Medulla oblongata (tissue), 1 donor: ENCODE data around the gene DGKB.

ENCODE experiments used
- DNase-seq: peaks from one replicate; pipeline ENCODE4 v3.0.0-alpha.2; 2015; ENCODE audit errors: extremely low spot score

DGKB gene

DNA sequence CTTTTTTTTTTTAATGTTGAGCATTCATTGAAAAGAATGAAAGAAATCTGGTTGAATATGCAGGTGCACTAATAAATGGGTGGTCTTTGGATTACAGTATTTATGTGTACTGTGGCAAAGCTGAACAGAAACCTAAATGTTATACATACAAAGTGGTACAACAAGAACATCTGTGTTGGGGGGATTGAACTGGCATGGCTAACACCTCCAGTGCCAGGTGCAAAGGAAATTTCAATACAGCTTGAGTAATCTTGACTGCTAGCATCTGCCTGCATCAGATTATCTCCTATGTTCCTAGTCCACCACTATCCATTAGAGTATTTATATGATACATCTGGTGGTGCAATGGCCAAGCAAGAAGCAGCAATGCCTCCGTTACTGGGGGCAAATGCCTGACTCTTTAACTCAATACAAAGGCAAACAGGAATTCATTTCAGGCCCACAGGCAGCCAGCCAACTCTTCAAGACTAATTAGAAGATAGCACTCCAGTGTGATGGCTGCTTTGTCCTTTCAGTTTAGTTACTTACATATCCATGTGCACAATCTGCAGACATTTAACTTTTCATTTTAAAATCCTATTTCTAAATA, 692.6 kb downstream of the DGKB start:
- DNase-seq: no peak

- no peak for DNase-seq
Observed at GRCh38 chr7:14207711-14208110, 694.8 kb downstream of the DGKB start.

- DNase-seq: no peak
Observed at GRCh38 chr7:14207138-14207537, 695.4 kb downstream of the DGKB start.

- no peak for DNase-seq
Observed at GRCh38 chr7:14206121-14206520, 696.4 kb downstream of the DGKB start.

DNA sequence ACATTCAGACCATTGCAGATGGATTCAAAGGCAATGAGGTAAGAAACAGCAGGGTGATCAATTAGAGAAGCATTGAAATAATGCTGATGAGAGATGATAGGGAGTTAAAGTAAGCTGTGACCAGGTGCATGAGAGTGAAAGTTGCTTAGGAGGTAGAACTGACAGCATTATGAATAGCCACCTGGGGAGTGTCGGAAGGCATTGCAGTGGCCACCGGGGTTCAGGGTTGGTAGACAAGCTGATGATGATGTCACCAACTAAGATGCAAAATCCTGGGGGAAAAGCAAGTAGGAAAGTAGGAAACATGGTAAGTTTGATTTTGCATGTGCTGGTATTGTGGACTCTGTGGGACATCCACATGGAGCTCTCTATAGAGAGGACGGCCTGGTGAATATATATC, 701.2 kb downstream of the DGKB start:
- DNase-seq: no peak

- DNase-seq: no peak
Observed at GRCh38 chr7:14199336-14199735, 703.2 kb downstream of the DGKB start.

DNA sequence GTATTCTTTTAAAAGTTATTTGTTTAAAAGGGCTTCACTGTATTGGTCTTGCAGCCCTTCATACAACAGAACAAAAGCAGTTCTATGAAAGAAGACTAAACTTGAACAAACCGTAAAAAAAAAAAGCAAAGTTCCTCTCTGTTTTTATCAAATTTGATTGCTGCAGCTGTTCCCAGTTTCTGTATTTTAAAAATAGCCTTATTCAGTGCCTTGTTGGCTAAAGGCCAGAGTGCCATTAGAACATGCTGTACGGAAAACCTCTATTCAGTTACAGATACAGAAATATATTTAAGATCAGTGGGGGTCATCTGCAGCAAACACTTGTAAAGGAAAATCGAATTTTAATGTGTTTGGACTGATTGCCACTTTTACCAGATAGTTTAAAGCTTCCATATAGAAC, 705.3 kb downstream of the DGKB start:
- peak; percentile 17 for DNase-seq

DNA sequence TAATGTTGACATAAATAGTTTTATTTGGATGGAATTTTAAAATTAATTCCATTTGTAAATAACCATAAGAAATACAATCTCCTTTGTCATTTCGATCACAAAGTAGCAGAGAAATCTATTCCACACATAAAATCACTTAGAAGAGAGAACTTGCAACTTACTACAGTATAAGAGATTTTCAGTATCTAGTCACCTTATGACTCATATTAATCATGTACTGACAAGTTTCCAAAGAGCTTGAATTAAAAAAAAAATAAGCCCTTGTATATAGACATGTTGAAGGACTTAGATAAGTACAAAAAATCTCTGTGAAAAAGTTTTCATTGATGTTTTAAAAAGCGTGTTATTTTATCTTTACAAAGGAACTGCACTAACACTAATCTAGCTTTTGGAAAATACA, 706.0 kb downstream of the DGKB start:
- DNase-seq: no peak

DNA sequence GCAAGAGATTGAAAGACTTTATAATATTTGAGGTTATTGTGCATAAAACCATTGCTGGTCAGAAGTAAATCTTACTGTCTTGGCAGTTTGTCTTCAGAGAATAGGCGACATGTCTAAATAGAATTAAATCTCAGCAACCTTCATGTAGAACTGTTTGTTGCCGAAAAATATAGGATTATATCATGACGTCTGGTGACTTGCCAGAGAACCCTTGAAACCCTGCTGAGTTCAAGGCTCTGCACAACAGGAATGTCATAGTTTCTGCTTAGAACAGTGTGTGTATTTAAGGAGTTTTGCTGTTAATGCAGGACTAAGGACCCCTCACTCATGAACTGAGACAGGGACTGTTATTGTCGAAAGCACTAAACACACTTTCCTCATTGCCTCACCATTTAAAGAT, 706.7 kb downstream of the DGKB start:
- DNase-seq: peak; percentile 8

DNA sequence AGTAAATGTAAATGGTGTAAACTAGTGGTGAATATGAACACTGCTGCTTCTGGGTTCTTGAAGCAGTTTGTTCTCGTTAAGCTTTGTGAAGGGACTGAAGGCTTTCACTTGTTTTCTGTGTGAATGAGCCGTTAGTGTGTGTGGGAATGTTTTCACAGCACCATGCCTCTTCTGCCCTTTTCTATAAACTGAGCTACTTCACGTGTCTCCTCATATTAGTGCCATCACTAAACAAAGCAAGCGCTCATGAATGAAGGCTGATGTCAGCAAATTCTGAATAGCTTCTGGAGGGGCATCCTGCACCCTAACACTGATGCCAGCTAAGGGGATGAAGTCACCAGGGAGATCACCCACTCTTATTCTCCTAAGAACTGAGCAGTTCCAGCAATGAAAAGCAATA, 707.5 kb downstream of the DGKB start:
- DNase-seq: peak; percentile 55

GRCh38 chr7:14191686-14192098, 710.9 kb downstream of the DGKB start:
- peak; percentile 5 for DNase-seq

- DNase-seq: no peak
Observed at GRCh38 chr7:14184292-14184864, 718.2 kb downstream of the DGKB start.

- no peak for DNase-seq
Observed at GRCh38 chr7:14179781-14180180, 722.8 kb downstream of the DGKB start.

- DNase-seq: no peak
Observed at GRCh38 chr7:14177876-14178275, 724.7 kb downstream of the DGKB start.

DNA sequence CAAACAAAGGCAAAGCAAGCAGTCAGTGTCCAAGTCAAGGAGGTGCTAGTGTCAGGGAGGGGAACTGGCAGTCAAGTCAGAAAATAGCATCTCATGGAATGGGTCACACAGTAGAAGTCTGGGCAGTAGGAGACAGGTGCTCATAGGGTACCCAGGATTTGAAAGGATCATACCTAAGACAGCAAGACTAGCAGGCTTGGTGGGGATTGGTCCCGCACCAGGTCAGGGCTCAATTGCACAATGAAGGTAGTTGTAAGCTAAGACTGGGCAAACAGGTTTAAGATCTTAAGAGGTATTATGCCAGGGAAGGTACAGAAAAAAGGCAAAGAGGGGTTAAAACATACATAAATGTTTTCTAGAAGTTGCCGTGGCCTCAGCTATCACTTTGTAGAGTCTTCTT, 731.7 kb downstream of the DGKB start:
- DNase-seq: no peak

DNA sequence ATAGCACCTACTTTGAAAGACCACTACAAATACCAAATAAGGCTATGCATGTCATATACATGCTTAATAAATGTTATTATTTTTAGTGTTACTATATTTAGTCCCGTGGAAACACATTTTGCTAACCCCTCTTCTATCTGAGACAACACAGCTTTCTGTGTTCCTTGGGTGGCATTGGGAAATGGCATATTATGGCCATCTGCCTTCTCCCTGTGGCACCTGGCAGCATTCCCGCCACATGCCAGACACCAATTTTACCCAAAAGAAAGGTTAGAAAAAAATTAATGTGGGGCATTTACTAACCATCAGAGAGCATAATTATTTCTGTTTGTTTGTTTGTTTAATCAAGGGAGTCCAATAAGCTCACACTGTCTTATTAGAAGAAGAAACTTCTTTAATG, 744.4 kb downstream of the DGKB start:
- no peak for DNase-seq

DNA sequence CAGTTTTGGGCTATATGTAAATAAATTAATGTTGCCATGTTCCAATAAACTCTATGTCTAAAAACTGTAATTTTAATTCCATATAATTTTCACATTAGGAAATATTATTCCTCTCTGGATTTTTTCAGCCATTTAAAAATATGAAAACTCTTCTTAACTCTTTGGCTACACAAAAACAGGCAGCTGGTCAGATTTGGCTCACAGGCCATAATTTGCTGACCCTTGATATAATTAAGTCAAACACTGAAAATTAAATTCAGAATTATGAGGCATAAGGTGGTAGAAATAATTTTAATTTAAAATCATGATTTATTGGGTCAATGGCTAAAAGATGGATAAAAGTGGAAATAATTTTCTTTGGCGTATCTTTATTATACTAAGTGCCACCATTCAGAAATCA, 746.1 kb downstream of the DGKB start:
- DNase-seq: no peak

DNA sequence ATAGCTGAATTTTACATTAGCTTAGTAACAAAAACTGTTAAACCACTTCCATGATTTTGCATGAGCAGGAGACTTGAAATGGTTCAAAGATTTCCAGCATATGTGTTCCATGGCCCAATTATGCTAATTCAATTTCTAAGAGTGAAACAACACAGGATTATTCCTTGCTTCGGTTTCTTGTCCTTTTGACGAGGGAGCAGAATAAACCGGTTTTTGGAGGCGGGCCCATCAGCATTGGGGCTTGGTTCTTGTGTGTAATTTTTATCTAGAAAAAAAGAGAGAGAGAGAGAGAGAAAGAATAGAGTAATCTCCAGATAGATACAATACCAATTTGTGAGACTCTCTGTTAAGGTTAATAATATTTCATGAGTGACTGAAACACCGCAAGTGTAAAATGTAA, 753.6 kb downstream of the DGKB start:
- DNase-seq: no peak

DNA sequence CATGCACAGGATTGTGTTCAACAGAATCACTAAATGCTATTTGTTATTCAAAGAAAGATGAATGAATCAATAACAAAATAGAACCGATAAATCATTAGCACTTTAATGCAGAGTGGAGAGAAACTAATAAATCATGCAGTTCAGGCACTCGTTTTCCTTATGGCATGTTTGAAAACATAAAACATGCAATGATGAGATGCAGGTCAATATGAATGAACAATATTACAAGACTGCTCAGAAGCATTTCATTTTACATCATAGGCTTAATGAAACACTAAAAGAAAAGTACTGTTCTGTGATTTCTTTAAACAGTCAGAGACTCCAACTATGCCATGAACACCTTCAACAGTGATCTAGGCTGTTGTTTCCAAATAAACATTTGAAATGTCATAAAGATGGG, 755.0 kb downstream of the DGKB start:
- no peak for DNase-seq

- no peak for DNase-seq
Observed at GRCh38 chr7:14144538-14144937, 758.0 kb downstream of the DGKB start.

GRCh38 chr7:14144109-14144508, 758.4 kb downstream of the DGKB start:
- no peak for DNase-seq

DNA sequence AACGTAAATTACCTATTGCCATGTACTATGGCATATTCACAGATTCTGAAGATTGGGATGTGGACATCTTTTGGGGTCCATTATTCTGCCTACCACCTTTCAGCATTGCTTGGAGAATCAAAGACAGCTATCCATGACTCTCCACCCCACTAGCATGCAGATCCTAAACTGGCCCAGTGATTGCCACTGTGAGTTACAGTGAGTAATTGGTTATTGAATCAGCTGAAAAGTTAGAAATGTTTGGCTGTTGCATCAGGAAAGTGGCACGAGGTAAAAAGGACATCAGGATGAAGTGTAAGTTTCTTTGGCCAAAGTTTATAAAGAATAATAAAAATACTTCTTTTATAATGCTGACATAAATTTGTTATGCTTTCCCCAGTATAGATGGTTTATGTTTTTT, 764.9 kb downstream of the DGKB start:
- no peak for DNase-seq

DNA sequence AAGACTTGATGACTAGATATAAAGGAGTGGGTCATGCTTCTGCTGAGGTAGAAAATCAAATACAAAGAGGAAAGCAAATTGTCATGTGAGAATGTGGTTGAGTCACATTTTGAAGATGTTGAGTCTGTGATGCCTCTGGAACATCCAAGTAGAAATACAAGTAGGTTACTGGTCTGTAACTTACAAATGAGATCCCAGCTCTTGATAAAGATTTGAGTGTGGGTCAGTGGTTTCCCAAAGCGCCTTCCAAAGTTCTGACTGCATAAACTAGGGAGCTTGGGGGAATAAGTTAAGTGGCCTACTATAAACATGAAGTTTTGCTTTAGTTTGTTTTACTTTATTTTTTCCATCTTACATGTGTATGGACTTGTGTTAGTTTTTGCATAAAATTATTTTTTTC, 768.8 kb downstream of the DGKB start:
- no peak for DNase-seq

- DNase-seq: no peak
Observed at GRCh38 chr7:14125998-14126397, 776.6 kb downstream of the DGKB start.
